Hepatocyte (in vitro differentiated cells): ENCODE data around the gene TTLL10.

Source experiments
- CTCF ChIP-seq: fragments of 200-600 bp; sonication (generic); IDR thresholded peaks from 2 replicates; pipeline ENCODE4 v1.5.1; 2016; ENCODE audit warnings: antibody characterized with exemption, mild to moderate bottlenecking; ENCODE audit not compliant: poor library complexity
- EZH2 ChIP-seq: fragments of 200-600 bp; sonication (generic); IDR thresholded peaks from 2 replicates; pipeline ENCODE4 v1.6.1; 2016; ENCODE audit warnings: antibody characterized with exemption, mild to moderate bottlenecking, borderline replicate concordance
- EZH2phosphoT487 ChIP-seq: fragments of 200-600 bp; sonication (generic); IDR thresholded peaks from one replicate; pipeline ENCODE4 v1.6.1; 2018; ENCODE audit warnings: antibody characterized with exemption, mild to moderate bottlenecking, low read depth, moderate library complexity; ENCODE audit not compliant: unreplicated experiment, severe bottlenecking

- TF ChIP-seq CTCF (no peak), EZH2 (no peak), EZH2phosphoT487 (no peak)
Measured at GRCh38 chr1:1206966-1207531, 33.4 kb downstream of the TTLL10 start.
